HepG2 (cell line): ENCODE data around the gene ANKRD11. TPM values are rescaled to one million over a fixed set of nuclear protein-coding genes. Genes with fewer than 3 reads are reported as not detected.
A peak's percentile ranks its signal among the peaks of the same experiment; 100 is the strongest.

Source experiments
- ARHGAP35 ChIP-seq: sonication (generic); formaldehyde crosslinking; IDR thresholded peaks from 2 replicates; pipeline ENCODE4 v1.9.0; 2022; ENCODE audit warnings: mild to moderate bottlenecking, inconsistent platforms, moderate library complexity, missing genetic modification reagents, borderline replicate concordance
- CEBPB ChIP-seq: IDR thresholded peaks from 2 replicates; pipeline ENCODE4 v1.6.1; 2011; ENCODE audit warnings: low read depth, low read length, improper control_type of control experiment, borderline replicate concordance
- CHCHD3 ChIP-seq: sonication (generic); formaldehyde crosslinking; IDR thresholded peaks from 2 replicates; pipeline ENCODE4 v1.8.0; 2022; ENCODE audit warnings: mild to moderate bottlenecking, missing genetic modification reagents, moderate library complexity
- FOXA1 ChIP-seq, 2 experiments: fragments of 450-650 bp in 1 of 2; sonication (generic) in 1 of 2; formaldehyde crosslinking in 1 of 2; IDR thresholded peaks; 2 replicates each; pipeline versions ENCODE4 v1.4.0 to v1.6.1; 2016 to 2020; ENCODE audit warnings: missing genetic modification reagents in 1 of 2
- HNRNPL ChIP-seq: fragments of 200-400 bp; formaldehyde crosslinking; IDR thresholded peaks from 2 replicates; pipeline ENCODE4 v1.6.1; 2017; ENCODE audit warnings: mild to moderate bottlenecking, low read depth, low read length
- NCOA2 ChIP-seq: sonication (generic); formaldehyde crosslinking; IDR thresholded peaks from 2 replicates; pipeline ENCODE4 v1.8.0; 2022; ENCODE audit warnings: inconsistent platforms
- PCBP2 ChIP-seq: fragments of 200-400 bp; formaldehyde crosslinking; optimal IDR thresholded peaks from 2 replicates; pipeline ENCODE3; 2018; ENCODE audit warnings: low read length, low read depth; ENCODE audit not compliant: poor library complexity, severe bottlenecking
- PHF21A ChIP-seq: sonication (generic); formaldehyde crosslinking; IDR thresholded peaks from 2 replicates; pipeline ENCODE4 v1.5.0; 2020; ENCODE audit warnings: mild to moderate bottlenecking, missing genetic modification reagents
- RBAK ChIP-seq: sonication (generic); formaldehyde crosslinking; IDR thresholded peaks from 2 replicates; pipeline ENCODE4 v1.5.1; 2020; ENCODE audit warnings: mild to moderate bottlenecking, missing genetic modification reagents
- REXO4 ChIP-seq: sonication (generic); formaldehyde crosslinking; IDR thresholded peaks from 2 replicates; pipeline ENCODE4 v1.8.0; 2022; ENCODE audit warnings: missing genetic modification reagents, mild to moderate bottlenecking, borderline replicate concordance
- RFX3 ChIP-seq: IDR thresholded peaks from 2 replicates; pipeline ENCODE4 v1.6.1; 2016; ENCODE audit warnings: missing biosample characterization, missing genetic modification reagents
- TEAD3 ChIP-seq: optimal IDR thresholded peaks from 2 replicates; pipeline ENCODE3; 2016; ENCODE audit warnings: borderline replicate concordance
- TRIM24 ChIP-seq: sonication (generic); formaldehyde crosslinking; IDR thresholded peaks from 2 replicates; pipeline ENCODE4 v1.8.0; 2022; ENCODE audit warnings: mild to moderate bottlenecking, missing genetic modification reagents
- U2AF1 ChIP-seq: fragments of 200-400 bp; formaldehyde crosslinking; optimal IDR thresholded peaks from 2 replicates; pipeline ENCODE3; 2017; ENCODE audit warnings: mild to moderate bottlenecking, low read depth, low read length
- ZBTB4 ChIP-seq: sonication (generic); formaldehyde crosslinking; IDR thresholded peaks from 2 replicates; pipeline ENCODE4 v1.4.0; 2020; ENCODE audit warnings: missing genetic modification reagents, mild to moderate bottlenecking, borderline replicate concordance
- ZFY ChIP-seq: sonication (generic); formaldehyde crosslinking; IDR thresholded peaks from 2 replicates; pipeline ENCODE4 v1.4.0; 2020; ENCODE audit warnings: missing genetic modification reagents
- ZNF234 ChIP-seq: sonication (generic); formaldehyde crosslinking; conservative IDR thresholded peaks from 2 replicates; pipeline ENCODE4 v1.5.1; 2020; ENCODE audit warnings: mild to moderate bottlenecking, missing genetic modification reagents
- ZNF569 ChIP-seq: sonication (generic); formaldehyde crosslinking; IDR thresholded peaks from 2 replicates; pipeline ENCODE4 v1.5.0; 2020; ENCODE audit warnings: mild to moderate bottlenecking, missing genetic modification reagents, moderate library complexity, borderline replicate concordance
- ZNF580 ChIP-seq: IDR thresholded peaks from 2 replicates; pipeline ENCODE4 v1.6.1; 2016; ENCODE audit warnings: low read depth, borderline replicate concordance
- ZNF660 ChIP-seq: sonication (generic); formaldehyde crosslinking; IDR thresholded peaks from 2 replicates; pipeline ENCODE4 v1.5.1; 2020; ENCODE audit warnings: mild to moderate bottlenecking, low read depth, missing genetic modification reagents, borderline replicate concordance
- ZNF75D ChIP-seq: sonication (generic); formaldehyde crosslinking; IDR thresholded peaks from 2 replicates; pipeline ENCODE4 v1.8.1; 2023; ENCODE audit warnings: missing genetic modification reagents, mild to moderate bottlenecking, borderline replicate concordance
- ZNF768 ChIP-seq: sonication (generic); formaldehyde crosslinking; IDR thresholded peaks from 2 replicates; pipeline ENCODE4 v1.4.0; 2020; ENCODE audit warnings: missing genetic modification reagents
- ZNF83 ChIP-seq: sonication (generic); formaldehyde crosslinking; IDR thresholded peaks from 2 replicates; pipeline ENCODE4 v1.4.0; 2020; ENCODE audit warnings: missing genetic modification reagents, mild to moderate bottlenecking, borderline replicate concordance
- polyA plus RNA-seq, 8 experiments: library from polyadenylated mRNA; depleted of rRNA in 3 of 8; stranded (reverse) in 7 of 8; unstranded in 1 of 8; fragments of >200 nt; fragmentation: Illumina TruSeq in 4 of 8; extraction: Trizol in 4 of 8; gene quantifications; 2 replicates each; pipeline versions ENCODE4 v1.2.1 to v1.2.3, GENCODE V29; 2011 to 2016; ENCODE audit warnings: low read depth in 4 of 8, missing spikeins in 1 of 8, mixed read lengths in 1 of 8; ENCODE audit not compliant: insufficient read depth in 1 of 8
- total RNA-seq, 5 experiments: library from RNA; depleted of rRNA; stranded (reverse); fragments of >200 nt; fragmentation: Illumina TruSeq; extraction: Trizol; gene quantifications; 2 replicates each; pipeline ENCODE4 v1.2.3, GENCODE V29; 2016; ENCODE audit warnings: low read depth in 1 of 5
- TF ChIP-seq, protein P1 (sequence below): sonication (generic); formaldehyde crosslinking; IDR thresholded peaks from 2 replicates; pipeline ENCODE4 v1.8.1; 2023; ENCODE audit warnings: mild to moderate bottlenecking, missing genetic modification reagents
- TF ChIP-seq, protein P2 (sequence below): sonication (generic); formaldehyde crosslinking; IDR thresholded peaks from 2 replicates; pipeline ENCODE4 v1.5.0; 2020; ENCODE audit warnings: missing genetic modification reagents, mild to moderate bottlenecking, borderline replicate concordance

ANKRD11 gene
- total and polyA plus RNA-seq, 2 of the 13 experiments (the other 11 are each of a cell fraction or from before 2014, with no cell fraction given) = 21.4 to 38.4 TPM

- no peak for TF ChIP-seq ARHGAP35 (CRISPR knock-in tag)
- TF ChIP-seq TEAD3 (CRISPR knock-in tag) = no peak
- TF ChIP-seq REXO4 (CRISPR knock-in tag) = no peak
- no peak for TF ChIP-seq ZNF75D (CRISPR knock-in tag)
- no peak for TF ChIP-seq RBAK (CRISPR knock-in tag)
- TF ChIP-seq PHF21A (CRISPR knock-in tag) = no peak
- TF ChIP-seq HNRNPL = no peak
- no peak for TF ChIP-seq CEBPB
- no peak for TF ChIP-seq ZNF569 (CRISPR knock-in tag)
- TF ChIP-seq PCBP2 = no peak
- TF ChIP-seq FOXA1 (IDR thresholded peaks at IDR 0.05) = no peak
- TF ChIP-seq FOXA1 (CRISPR knock-in tag; IDR thresholded peaks at IDR 0.05) = no peak
- TF ChIP-seq, protein P1, sequence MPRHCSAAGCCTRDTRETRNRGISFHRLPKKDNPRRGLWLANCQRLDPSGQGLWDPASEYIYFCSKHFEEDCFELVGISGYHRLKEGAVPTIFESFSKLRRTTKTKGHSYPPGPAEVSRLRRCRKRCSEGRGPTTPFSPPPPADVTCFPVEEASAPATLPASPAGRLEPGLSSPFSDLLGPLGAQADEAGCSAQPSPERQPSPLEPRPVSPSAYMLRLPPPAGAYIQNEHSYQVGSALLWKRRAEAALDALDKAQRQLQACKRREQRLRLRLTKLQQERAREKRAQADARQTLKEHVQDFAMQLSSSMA (CRISPR knock-in tag) = no peak
- no peak for TF ChIP-seq ZNF580 (CRISPR knock-in tag)
- no peak; the same call in 1 of the 2 replicates for TF ChIP-seq ZNF768 (CRISPR knock-in tag)
- TF ChIP-seq ZNF83 = no peak
- TF ChIP-seq NCOA2 (CRISPR knock-in tag) = no peak
- TF ChIP-seq, protein P2, sequence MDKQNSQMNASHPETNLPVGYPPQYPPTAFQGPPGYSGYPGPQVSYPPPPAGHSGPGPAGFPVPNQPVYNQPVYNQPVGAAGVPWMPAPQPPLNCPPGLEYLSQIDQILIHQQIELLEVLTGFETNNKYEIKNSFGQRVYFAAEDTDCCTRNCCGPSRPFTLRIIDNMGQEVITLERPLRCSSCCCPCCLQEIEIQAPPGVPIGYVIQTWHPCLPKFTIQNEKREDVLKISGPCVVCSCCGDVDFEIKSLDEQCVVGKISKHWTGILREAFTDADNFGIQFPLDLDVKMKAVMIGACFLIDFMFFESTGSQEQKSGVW (CRISPR knock-in tag) = no peak
- 0 out of 2 replicates have a peak, but pooled peaks have one; percentile 14 for TF ChIP-seq ZFY (CRISPR knock-in tag)
- TF ChIP-seq RFX3 (CRISPR knock-in tag) = no peak
- peak; percentile 46; the same call in 1 of the 2 replicates for TF ChIP-seq ZBTB4 (CRISPR knock-in tag)
- no peak for TF ChIP-seq CHCHD3 (CRISPR knock-in tag)
- no peak for TF ChIP-seq ZNF660 (CRISPR knock-in tag)
- TF ChIP-seq TRIM24 (CRISPR knock-in tag) = no peak
- TF ChIP-seq U2AF1 = no peak
- TF ChIP-seq ZNF234 (CRISPR knock-in tag) = no peak
Measured at GRCh38 chr16:89322321-89323119, 167.8 kb downstream of the ANKRD11 start (continued).
